K562 (cell line): Measurements from ENCODE around the gene CEP250. TPM values are rescaled to one million over a fixed set of nuclear protein-coding genes. Genes with fewer than 3 reads are reported as not detected.

Source experiments
- CHD1 ChIP-seq: fragments of 200-600 bp; sonication (generic); IDR thresholded peaks from one replicate; pipeline ENCODE4 v1.6.1; 2012; ENCODE audit warnings: mild to moderate bottlenecking, moderate library complexity, low read length, inconsistent platforms
- CTCFL ChIP-seq: IDR thresholded peaks from 2 replicates; pipeline ENCODE4 v1.6.1; 2011; ENCODE audit warnings: borderline replicate concordance, low read depth, mild to moderate bottlenecking, moderate library complexity, low read length; ENCODE audit not compliant: insufficient read depth, poor library complexity, severe bottlenecking
- FOXP1 ChIP-seq: sonication (generic); formaldehyde crosslinking; IDR thresholded peaks from 2 replicates; pipeline ENCODE4 v1.8.0; 2022; ENCODE audit warnings: mild to moderate bottlenecking, missing genetic modification reagents
- HDAC3 ChIP-seq: fragments of 450-650 bp; IDR thresholded peaks from 2 replicates; pipeline ENCODE4 v1.6.1; 2018; ENCODE audit warnings: borderline replicate concordance, mild to moderate bottlenecking, moderate library complexity; ENCODE audit not compliant: partially characterized antibody
- HOMEZ ChIP-seq: fragments of 250-450 bp; sonication (Bioruptor Pico); IDR thresholded peaks from 2 replicates; pipeline ENCODE4 v1.4.0; 2020; ENCODE audit warnings: mild to moderate bottlenecking, moderate library complexity
- PML ChIP-seq: IDR thresholded peaks from 2 replicates; pipeline ENCODE4 v1.6.1; 2012; ENCODE audit warnings: low read length, inconsistent platforms
- RAD21 ChIP-seq, 2 experiments: fragments of 250-450 bp in 1 of 2; fragments of 450-650 bp in 1 of 2; sonication (Bioruptor Pico) in 1 of 2; formaldehyde crosslinking in 1 of 2; IDR thresholded peaks in 1 of 2; conservative IDR thresholded peaks in 1 of 2; 2 replicates each; pipeline versions ENCODE4 v1.4.0 to v1.8.0; 2020 to 2022; ENCODE audit warnings: mild to moderate bottlenecking in 2 of 2, moderate library complexity in 1 of 2
- SMAD1 ChIP-seq: fragments of 150-350 bp; IDR thresholded peaks from 2 replicates; pipeline ENCODE4 v1.6.1; 2014; ENCODE audit warnings: low read length, low read depth; ENCODE audit not compliant: partially characterized antibody
- STAT6 ChIP-seq: sonication (generic); formaldehyde crosslinking; IDR thresholded peaks from 2 replicates; pipeline ENCODE4 v1.8.1; 2023; ENCODE audit warnings: mild to moderate bottlenecking, missing genetic modification reagents
- THAP12 ChIP-seq: fragments of 250-450 bp; sonication (Bioruptor Pico); IDR thresholded peaks from 2 replicates; pipeline ENCODE4 v1.9.0; 2021; ENCODE audit warnings: mild to moderate bottlenecking, inconsistent platforms
- TRIM25 ChIP-seq: fragments of 450-650 bp; IDR thresholded peaks from 2 replicates; pipeline ENCODE4 v1.7.0; 2016; ENCODE audit warnings: borderline replicate concordance
- ZNF133 ChIP-seq: fragments of 250-450 bp; sonication (Bioruptor Pico); IDR thresholded peaks from 2 replicates; pipeline ENCODE4 v1.4.0; 2020; ENCODE audit warnings: mild to moderate bottlenecking
- polyA plus RNA-seq, 8 experiments: library from polyadenylated mRNA; depleted of rRNA in 4 of 8; stranded (reverse) in 5 of 8; unstranded in 3 of 8; fragments of >200 nt; fragmentation: Nextera tagmentation in 2 of 8; fragmentation: Illumina TruSeq in 1 of 8; extraction: Ambion mirVana in 2 of 8; extraction: Trizol in 1 of 8; gene quantifications; 2 replicates each; pipeline versions ENCODE4 v1.2.1 to v1.2.3, GENCODE V29; 2011 to 2014; ENCODE audit warnings: inconsistent platforms in 1 of 8, missing spikeins in 1 of 8
- total RNA-seq, 7 experiments: library from RNA; depleted of rRNA in 6 of 7; stranded (reverse); fragments of >200 nt in 6 of 7; fragmentation: Illumina TruSeq in 2 of 7; extraction: Trizol in 2 of 7; gene quantifications; 2 replicates each; pipeline versions ENCODE4 v1.2.1 to v1.2.3, GENCODE V29; 2011 to 2021; ENCODE audit warnings: low replicate concordance in 1 of 7
- TF ChIP-seq, protein P1 (sequence below): sonication (generic); formaldehyde crosslinking; IDR thresholded peaks from 2 replicates; pipeline ENCODE4 v1.8.0; 2022; ENCODE audit warnings: missing genetic modification reagents, mild to moderate bottlenecking, moderate library complexity, borderline replicate concordance
- TF ChIP-seq, protein P2 (sequence below): fragments of 250-450 bp; sonication (Bioruptor Pico); IDR thresholded peaks from 2 replicates; pipeline ENCODE4 v1.8.0; 2021; ENCODE audit warnings: borderline replicate concordance, mild to moderate bottlenecking, moderate library complexity; ENCODE audit not compliant: poor library complexity, severe bottlenecking

The CEP250 gene
- total and polyA plus RNA-seq, 9 of the 15 experiments (the other 6 are each of a cell fraction or from before 2014, with no cell fraction given) = 2.5 to 41.9 (median 20.5) TPM

- TF ChIP-seq, protein P1, sequence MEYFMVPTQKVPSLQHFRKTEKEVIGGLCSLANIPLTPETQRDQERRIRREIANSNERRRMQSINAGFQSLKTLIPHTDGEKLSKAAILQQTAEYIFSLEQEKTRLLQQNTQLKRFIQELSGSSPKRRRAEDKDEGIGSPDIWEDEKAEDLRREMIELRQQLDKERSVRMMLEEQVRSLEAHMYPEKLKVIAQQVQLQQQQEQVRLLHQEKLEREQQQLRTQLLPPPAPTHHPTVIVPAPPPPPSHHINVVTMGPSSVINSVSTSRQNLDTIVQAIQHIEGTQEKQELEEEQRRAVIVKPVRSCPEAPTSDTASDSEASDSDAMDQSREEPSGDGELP (CRISPR knock-in tag) = peak; percentile 49
- TF ChIP-seq, protein P2, sequence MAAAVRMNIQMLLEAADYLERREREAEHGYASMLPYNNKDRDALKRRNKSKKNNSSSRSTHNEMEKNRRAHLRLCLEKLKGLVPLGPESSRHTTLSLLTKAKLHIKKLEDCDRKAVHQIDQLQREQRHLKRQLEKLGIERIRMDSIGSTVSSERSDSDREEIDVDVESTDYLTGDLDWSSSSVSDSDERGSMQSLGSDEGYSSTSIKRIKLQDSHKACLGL (CRISPR knock-in tag) = no peak
- TF ChIP-seq THAP12 (CRISPR knock-in tag) (no peak), CTCFL (peak; percentile 80), RAD21 (CRISPR knock-in tag; conservative IDR thresholded peaks at IDR 0.05 in 1 of 2, IDR thresholded peaks at IDR 0.05 in 1 of 2) (peak in 1 of 2 experiments; percentile 17; a peak in 1 of 4 replicates), FOXP1 (CRISPR knock-in tag) (no peak), CHD1 (no peak), SMAD1 (no peak), HDAC3 (no peak), ZNF133 (CRISPR knock-in tag) (no peak), PML (no peak), HOMEZ (CRISPR knock-in tag) (no peak), STAT6 (no peak), TRIM25 (no peak)
Observed at GRCh38 chr20:35568645-35569044, 113.2 kb downstream of the CEP250 start (continued).
